ENCODE results near the gene CCDC120. TPM values are rescaled to one million over a fixed set of nuclear protein-coding genes. Genes with fewer than 3 reads are reported as not detected.
A peak's percentile ranks its signal among the peaks of the same experiment; 100 is the strongest.

CCDC120 gene
- total and polyA plus RNA-seq, 9 of the 15 experiments (the other 6 are each of a cell fraction or from before 2014, with no cell fraction given): 0.13 to 3.6 (median 0.54) TPM

DNA sequence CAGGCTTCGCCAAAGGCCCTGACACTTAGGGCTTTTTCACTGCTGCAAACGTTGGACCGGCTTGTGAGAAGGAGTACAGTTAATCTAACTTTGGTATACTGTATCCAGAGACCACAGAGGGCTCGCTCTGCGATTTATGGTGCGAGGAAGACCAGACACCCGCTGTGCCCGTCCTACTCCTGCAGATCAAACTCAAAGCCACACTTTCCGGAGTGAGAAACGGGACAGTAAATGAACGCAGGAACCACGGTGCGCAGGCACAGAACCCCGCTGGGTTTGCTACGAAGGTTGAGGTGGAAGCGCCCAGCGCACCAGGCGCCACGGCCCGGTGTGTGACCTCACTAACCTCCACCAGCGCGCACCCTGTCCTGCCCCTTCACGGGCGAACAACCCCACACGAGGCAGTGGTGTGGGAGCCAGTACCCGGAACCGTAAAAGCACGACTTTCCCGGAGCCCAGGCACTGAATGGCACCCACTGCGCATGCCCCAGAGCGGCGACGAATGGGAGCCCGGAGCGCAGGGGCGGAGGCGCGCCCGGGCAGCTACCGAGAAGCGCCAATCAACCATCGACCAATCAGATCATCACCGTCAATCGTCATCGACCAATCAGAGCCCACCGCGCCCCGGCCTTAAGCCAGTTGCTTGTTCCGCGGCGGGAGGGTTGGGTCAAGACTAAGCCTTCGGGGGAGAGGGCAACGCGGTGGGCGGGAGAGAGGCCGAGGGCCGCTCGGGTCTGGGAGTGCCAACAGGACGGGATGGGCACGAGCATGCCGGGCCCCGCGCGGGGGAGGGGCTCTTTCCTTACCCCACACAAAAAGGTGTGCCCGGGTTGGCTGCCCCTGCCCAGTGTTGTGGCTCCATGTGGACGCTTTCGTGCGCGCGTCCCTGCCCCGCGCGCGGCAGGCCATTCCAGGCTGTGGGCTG lies 42.2 kb downstream of the CCDC120 start (continued):
- TF ChIP-seq HMG20A (CRISPR knock-in tag; conservative IDR thresholded peaks at IDR 0.05): no peak
- 0 out of 2 replicates have a peak, but pooled peaks have one; percentile 7 for TF ChIP-seq RB1 (IDR thresholded peaks at IDR 0.05; ENCODE audit: low read depth)
- no peak for TF ChIP-seq SRSF3 (IDR thresholded peaks at IDR 0.05; ENCODE audit: insufficient read depth, low read length)
- TF ChIP-seq HNRNPL (IDR thresholded peaks at IDR 0.05; ENCODE audit: low read depth, low read length): peak; percentile 96
- no peak for TF ChIP-seq GTF2A2 (tag; IDR thresholded peaks at IDR 0.05)
- no peak for TF ChIP-seq E2F3 (CRISPR knock-in tag; IDR thresholded peaks at IDR 0.05)
- TF ChIP-seq CCAR2 (IDR thresholded peaks at IDR 0.05; ENCODE audit: low read depth, low read length): no peak
- no peak for TF ChIP-seq ZNF274 (IDR thresholded peaks at IDR 0.05; ENCODE audit: borderline replicate concordance, low read depth, low read length)
- TF ChIP-seq, protein P1, sequence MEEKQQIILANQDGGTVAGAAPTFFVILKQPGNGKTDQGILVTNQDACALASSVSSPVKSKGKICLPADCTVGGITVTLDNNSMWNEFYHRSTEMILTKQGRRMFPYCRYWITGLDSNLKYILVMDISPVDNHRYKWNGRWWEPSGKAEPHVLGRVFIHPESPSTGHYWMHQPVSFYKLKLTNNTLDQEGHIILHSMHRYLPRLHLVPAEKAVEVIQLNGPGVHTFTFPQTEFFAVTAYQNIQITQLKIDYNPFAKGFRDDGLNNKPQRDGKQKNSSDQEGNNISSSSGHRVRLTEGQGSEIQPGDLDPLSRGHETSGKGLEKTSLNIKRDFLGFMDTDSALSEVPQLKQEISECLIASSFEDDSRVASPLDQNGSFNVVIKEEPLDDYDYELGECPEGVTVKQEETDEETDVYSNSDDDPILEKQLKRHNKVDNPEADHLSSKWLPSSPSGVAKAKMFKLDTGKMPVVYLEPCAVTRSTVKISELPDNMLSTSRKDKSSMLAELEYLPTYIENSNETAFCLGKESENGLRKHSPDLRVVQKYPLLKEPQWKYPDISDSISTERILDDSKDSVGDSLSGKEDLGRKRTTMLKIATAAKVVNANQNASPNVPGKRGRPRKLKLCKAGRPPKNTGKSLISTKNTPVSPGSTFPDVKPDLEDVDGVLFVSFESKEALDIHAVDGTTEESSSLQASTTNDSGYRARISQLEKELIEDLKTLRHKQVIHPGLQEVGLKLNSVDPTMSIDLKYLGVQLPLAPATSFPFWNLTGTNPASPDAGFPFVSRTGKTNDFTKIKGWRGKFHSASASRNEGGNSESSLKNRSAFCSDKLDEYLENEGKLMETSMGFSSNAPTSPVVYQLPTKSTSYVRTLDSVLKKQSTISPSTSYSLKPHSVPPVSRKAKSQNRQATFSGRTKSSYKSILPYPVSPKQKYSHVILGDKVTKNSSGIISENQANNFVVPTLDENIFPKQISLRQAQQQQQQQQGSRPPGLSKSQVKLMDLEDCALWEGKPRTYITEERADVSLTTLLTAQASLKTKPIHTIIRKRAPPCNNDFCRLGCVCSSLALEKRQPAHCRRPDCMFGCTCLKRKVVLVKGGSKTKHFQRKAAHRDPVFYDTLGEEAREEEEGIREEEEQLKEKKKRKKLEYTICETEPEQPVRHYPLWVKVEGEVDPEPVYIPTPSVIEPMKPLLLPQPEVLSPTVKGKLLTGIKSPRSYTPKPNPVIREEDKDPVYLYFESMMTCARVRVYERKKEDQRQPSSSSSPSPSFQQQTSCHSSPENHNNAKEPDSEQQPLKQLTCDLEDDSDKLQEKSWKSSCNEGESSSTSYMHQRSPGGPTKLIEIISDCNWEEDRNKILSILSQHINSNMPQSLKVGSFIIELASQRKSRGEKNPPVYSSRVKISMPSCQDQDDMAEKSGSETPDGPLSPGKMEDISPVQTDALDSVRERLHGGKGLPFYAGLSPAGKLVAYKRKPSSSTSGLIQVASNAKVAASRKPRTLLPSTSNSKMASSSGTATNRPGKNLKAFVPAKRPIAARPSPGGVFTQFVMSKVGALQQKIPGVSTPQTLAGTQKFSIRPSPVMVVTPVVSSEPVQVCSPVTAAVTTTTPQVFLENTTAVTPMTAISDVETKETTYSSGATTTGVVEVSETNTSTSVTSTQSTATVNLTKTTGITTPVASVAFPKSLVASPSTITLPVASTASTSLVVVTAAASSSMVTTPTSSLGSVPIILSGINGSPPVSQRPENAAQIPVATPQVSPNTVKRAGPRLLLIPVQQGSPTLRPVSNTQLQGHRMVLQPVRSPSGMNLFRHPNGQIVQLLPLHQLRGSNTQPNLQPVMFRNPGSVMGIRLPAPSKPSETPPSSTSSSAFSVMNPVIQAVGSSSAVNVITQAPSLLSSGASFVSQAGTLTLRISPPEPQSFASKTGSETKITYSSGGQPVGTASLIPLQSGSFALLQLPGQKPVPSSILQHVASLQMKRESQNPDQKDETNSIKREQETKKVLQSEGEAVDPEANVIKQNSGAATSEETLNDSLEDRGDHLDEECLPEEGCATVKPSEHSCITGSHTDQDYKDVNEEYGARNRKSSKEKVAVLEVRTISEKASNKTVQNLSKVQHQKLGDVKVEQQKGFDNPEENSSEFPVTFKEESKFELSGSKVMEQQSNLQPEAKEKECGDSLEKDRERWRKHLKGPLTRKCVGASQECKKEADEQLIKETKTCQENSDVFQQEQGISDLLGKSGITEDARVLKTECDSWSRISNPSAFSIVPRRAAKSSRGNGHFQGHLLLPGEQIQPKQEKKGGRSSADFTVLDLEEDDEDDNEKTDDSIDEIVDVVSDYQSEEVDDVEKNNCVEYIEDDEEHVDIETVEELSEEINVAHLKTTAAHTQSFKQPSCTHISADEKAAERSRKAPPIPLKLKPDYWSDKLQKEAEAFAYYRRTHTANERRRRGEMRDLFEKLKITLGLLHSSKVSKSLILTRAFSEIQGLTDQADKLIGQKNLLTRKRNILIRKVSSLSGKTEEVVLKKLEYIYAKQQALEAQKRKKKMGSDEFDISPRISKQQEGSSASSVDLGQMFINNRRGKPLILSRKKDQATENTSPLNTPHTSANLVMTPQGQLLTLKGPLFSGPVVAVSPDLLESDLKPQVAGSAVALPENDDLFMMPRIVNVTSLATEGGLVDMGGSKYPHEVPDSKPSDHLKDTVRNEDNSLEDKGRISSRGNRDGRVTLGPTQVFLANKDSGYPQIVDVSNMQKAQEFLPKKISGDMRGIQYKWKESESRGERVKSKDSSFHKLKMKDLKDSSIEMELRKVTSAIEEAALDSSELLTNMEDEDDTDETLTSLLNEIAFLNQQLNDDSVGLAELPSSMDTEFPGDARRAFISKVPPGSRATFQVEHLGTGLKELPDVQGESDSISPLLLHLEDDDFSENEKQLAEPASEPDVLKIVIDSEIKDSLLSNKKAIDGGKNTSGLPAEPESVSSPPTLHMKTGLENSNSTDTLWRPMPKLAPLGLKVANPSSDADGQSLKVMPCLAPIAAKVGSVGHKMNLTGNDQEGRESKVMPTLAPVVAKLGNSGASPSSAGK (IDR thresholded peaks at IDR 0.05): peak; percentile 62
- TF ChIP-seq JUND (IDR thresholded peaks at IDR 0.05; ENCODE audit: borderline replicate concordance, low read depth, low read length): 0 out of 2 replicates have a peak, but pooled peaks have one; percentile 8
- no peak for TF ChIP-seq JUND (tag; IDR thresholded peaks at IDR 0.05; ENCODE audit: borderline replicate concordance, low read depth, low read length)
- TF ChIP-seq PHTF2 (CRISPR knock-in tag; IDR thresholded peaks at IDR 0.05): no peak
- no peak for TF ChIP-seq EWSR1 (IDR thresholded peaks at IDR 0.05; ENCODE audit: borderline replicate concordance, low read depth, partially characterized antibody)
- no peak for TF ChIP-seq FOXJ2 (tag; IDR thresholded peaks at IDR 0.05)
- no peak for TF ChIP-seq SIRT6 (IDR thresholded peaks at IDR 0.05; ENCODE audit: low read depth, low read length)
- no peak for TF ChIP-seq CAMTA2 (CRISPR knock-in tag; conservative IDR thresholded peaks at IDR 0.05)
- no peak for TF ChIP-seq DNMT1 (IDR thresholded peaks at IDR 0.05)
- TF ChIP-seq TCF7 (IDR thresholded peaks at IDR 0.05; ENCODE audit: borderline replicate concordance): no peak
